Nephron (organoid): ENCODE results near the gene VWF.
A peak's percentile ranks its signal among the peaks of the same experiment; 100 is the strongest.

Source experiments
- H3K27ac Mint-ChIP-seq, 3 experiments: 2 replicates each; pipeline ENCODE4 v1.8.0; 2020; ENCODE audit warnings: mixed read lengths in 3 of 3, mild to moderate bottlenecking in 2 of 3, moderate library complexity in 1 of 3
- H3K27me3 Mint-ChIP-seq: 2 replicates; pipeline ENCODE4 v1.8.0; 2021; ENCODE audit warnings: low read depth, mild to moderate bottlenecking, moderate library complexity, mixed read lengths
- H3K36me3 Mint-ChIP-seq: 2 replicates; pipeline ENCODE4 v1.8.0; 2020; ENCODE audit warnings: low read depth, mixed read lengths
- H3K4me1 Mint-ChIP-seq: 2 replicates; pipeline ENCODE4 v1.8.0; 2020; ENCODE audit warnings: mixed read lengths
- H3K4me3 Mint-ChIP-seq, 3 experiments: 2 replicates each; pipeline ENCODE4 v1.8.0; 2020; ENCODE audit warnings: mild to moderate bottlenecking in 3 of 3, mixed read lengths in 3 of 3, moderate library complexity in 2 of 3
- H3K9me3 Mint-ChIP-seq: 2 replicates; pipeline ENCODE4 v1.8.0; 2020; ENCODE audit warnings: mixed read lengths
- CTCF ChIP-seq, 3 experiments: fragments of 200-600 bp; sonication (generic); IDR thresholded peaks; one replicate each; pipeline ENCODE4 v1.5.0; 2021; ENCODE audit warnings: antibody characterized with exemption in 3 of 3; ENCODE audit not compliant: unreplicated experiment in 3 of 3

VWF gene

DNA sequence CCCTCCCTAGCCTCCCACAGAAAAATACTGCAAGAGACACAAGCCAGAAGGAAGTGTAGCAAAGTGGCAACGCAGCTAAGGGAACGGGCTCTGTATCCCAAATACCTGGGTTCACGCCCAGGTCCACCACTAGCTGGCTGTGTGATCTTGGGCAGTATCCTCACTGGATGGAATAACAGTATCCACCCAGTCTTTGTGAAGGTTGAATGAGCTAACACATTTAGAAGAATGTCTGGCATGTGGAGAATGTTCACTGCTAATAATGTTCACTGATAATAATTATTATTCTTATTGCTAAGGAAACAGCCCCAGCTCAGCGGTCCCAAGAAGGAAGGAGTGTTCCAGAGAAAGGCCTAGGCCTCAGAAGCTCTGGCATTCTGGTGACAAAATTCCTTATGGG lies 70.9 kb downstream of the VWF start:
- no peaks in the 10 kb centered on the region for H3K9me3 Mint-ChIP-seq
- H3K36me3 Mint-ChIP-seq, result no peaks in the 10 kb centered on the region
- H3K4me1 Mint-ChIP-seq, result peaks cover 24% of the 10 kb centered on the region
- H3K27ac Mint-ChIP-seq, result peak overlapping the region in 2 of 3 experiments; percentile 36 to 58
- TF ChIP-seq CTCF (IDR thresholded peaks at IDR 0.05; ENCODE audit: unreplicated experiment in 3 of 3), result no peak
- H3K4me3 Mint-ChIP-seq, result no peak overlapping the region
- peaks cover 22% of the 10 kb centered on the region for H3K27me3 Mint-ChIP-seq

DNA sequence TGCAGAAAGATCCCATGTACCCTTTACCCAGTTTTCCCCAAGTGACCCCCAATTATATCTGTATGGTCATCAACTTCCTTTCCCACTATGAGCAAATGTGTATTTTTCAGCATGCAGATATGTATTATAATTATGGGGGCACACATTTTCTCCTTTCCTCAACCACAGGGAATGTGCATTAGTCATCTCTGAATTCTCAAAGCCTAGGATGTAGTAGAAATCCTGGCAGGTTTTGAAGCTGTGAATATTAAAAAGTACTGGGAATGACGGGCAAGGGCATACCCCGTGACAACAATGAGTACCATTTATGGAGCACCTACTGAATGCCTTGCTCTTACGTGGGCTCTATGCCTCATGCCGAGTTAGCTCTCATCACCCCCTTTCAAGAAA lies 71.5 kb downstream of the VWF start:
- TF ChIP-seq CTCF (IDR thresholded peaks at IDR 0.05; ENCODE audit: unreplicated experiment in 3 of 3), result no peak
- Mint-ChIP-seq H3K36me3 (no peaks in the 10 kb centered on the region), H3K27ac (no peak overlapping the region), H3K27me3 (peaks cover 19% of the 10 kb centered on the region), H3K9me3 (no peaks in the 10 kb centered on the region), H3K4me3 (no peak overlapping the region), H3K4me1 (peaks cover 19% of the 10 kb centered on the region)

DNA sequence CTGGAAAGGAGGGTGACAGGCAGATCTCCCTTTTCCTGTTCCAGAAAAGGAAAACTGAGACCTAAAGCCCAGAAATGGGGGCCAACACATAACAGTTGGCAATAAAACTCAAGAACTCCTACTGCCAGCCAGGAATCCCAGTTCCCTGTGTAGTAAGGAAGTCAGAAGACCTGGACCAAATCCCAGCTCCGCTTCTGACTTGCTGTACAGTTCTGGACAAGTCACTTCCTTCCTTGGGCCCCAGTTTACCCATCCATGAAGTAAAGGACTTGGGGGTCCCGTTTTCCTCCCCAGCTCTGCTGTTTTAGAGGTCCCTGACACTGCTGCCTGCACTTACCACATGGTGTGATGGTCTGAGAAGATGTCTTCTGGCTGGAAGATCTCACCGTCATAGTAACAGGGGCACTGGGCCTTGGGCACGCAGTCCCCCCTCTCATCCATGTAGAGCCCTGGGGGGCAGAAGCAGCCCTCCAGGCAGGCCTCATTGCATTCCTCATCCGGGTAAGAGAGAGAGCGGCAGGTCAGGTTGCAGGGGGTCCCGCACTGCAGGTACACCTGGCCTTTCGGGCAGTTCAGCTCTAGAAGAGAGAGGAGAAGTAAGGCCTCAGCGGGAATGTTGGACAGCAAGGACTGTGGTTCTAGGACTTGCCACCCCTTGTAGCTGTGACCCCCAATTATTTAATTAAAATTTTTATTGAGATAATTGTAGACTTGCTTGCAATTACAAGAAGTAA lies 72.1 kb downstream of the VWF start:
- H3K36me3 Mint-ChIP-seq, result no peaks in the 10 kb centered on the region
- H3K4me3 Mint-ChIP-seq, result no peak overlapping the region
- no peak for TF ChIP-seq CTCF (IDR thresholded peaks at IDR 0.05; ENCODE audit: unreplicated experiment in 3 of 3)
- H3K4me1 Mint-ChIP-seq, result peaks cover 18% of the 10 kb centered on the region
- H3K27me3 Mint-ChIP-seq, result peaks cover 14% of the 10 kb centered on the region
- H3K27ac Mint-ChIP-seq, result no peak overlapping the region
- H3K9me3 Mint-ChIP-seq, result no peaks in the 10 kb centered on the region

DNA sequence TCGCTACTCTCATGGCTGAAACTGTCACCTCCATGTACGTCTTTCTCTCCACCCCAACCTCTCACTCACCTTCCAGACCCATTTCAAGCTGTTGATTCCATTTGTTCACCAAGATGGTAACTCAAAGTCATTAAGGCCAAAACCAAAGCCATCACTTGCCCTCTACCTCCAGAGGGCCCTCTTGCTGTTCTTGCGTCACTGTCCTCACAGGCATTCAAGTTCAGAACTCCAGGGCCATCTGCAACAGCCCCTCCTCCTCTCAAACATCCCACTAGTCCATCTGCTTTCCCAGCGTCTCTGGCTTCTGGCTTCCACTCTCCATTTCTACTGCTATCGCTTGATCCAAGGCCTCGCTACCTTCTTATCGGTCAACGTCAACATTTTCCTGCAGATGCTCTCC lies 74.5 kb downstream of the VWF start:
- H3K27ac Mint-ChIP-seq, result no peak overlapping the region
- H3K36me3 Mint-ChIP-seq, result no peaks in the 10 kb centered on the region
- H3K9me3 Mint-ChIP-seq, result no peaks in the 10 kb centered on the region
- peaks cover 21% of the 10 kb centered on the region for H3K4me1 Mint-ChIP-seq
- no peak for TF ChIP-seq CTCF (IDR thresholded peaks at IDR 0.05; ENCODE audit: unreplicated experiment in 3 of 3)
- no peak overlapping the region for H3K4me3 Mint-ChIP-seq
- H3K27me3 Mint-ChIP-seq, result peaks cover 14% of the 10 kb centered on the region

DNA sequence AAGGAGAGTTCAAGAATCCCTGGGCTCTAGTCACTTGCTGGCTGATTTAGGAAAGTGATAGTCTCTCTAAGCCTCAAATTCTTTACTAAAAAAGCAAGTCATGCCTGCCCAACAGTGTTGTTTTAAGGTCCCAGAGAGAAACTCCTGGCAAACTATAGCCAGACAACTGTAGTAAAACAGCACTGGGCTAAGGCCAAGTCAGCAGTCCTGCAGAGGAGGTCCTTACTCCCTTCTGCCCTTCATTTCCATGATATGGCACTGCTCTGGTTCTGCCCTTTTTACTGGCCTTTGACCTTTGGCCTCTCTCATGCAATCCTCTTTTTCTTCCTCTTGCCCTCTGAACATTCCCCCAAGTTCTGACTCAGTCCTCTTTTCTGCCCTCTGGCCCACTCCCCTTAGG lies 74.9 kb downstream of the VWF start:
- Mint-ChIP-seq H3K4me1 (peaks cover 21% of the 10 kb centered on the region), H3K27ac (no peak overlapping the region), H3K27me3 (peaks cover 11% of the 10 kb centered on the region), H3K4me3 (no peak overlapping the region), H3K9me3 (no peaks in the 10 kb centered on the region), H3K36me3 (no peaks in the 10 kb centered on the region)
- no peak for TF ChIP-seq CTCF (IDR thresholded peaks at IDR 0.05; ENCODE audit: unreplicated experiment in 3 of 3)
